ENCODE data around the gene CLEC16A. TPM values are rescaled to one million over a fixed set of nuclear protein-coding genes. Genes with fewer than 3 reads are reported as not detected.
A peak's percentile ranks its signal among the peaks of the same experiment; 100 is the strongest.

CLEC16A gene
- total and polyA plus RNA-seq, 9 of the 15 experiments (the other 6 are each of a cell fraction or from before 2014, with no cell fraction given), result 1.00 to 22.3 (median 10.0) TPM

GRCh38 chr16:11158018-11158417 is 213.7 kb downstream of the CLEC16A start:
- Histone ChIP-seq H3K9me3 (replicated peaks; ENCODE audit: control insufficient read depth, insufficient read depth, low read depth, low read length) (no peaks in the 10 kb centered on the region), H3K79me2 (ENCODE audit: control insufficient read depth, insufficient read depth, low read length) (no peaks in the 10 kb centered on the region), H3K9ac (ENCODE audit: insufficient read depth in 1 of 2, low read depth in 2 of 2, low read length in 2 of 2) (peak overlapping the region in 1 of 2 experiments; percentile 66; a peak in 1 of 4 replicates), H2AFZ (ENCODE audit: low read depth, low read length) (no peak overlapping the region), H3K4me2 (ENCODE audit: insufficient read depth, low read length) (no peak overlapping the region), H4K20me1 (replicated peaks; ENCODE audit: control insufficient read depth, insufficient read depth, low read length) (no peaks in the 10 kb centered on the region), H3K4me3 (no peak overlapping the region), H3K36me3 (ENCODE audit: control insufficient read depth, insufficient read depth, low read length) (no peaks in the 10 kb centered on the region), H3K27ac (ENCODE audit: extremely low read depth, low read depth, low read length) (no peak overlapping the region), H3K9me1 (ENCODE audit: control insufficient read depth, insufficient read depth, low read length) (no peaks in the 10 kb centered on the region), H3K4me1 (replicated peaks in 1 of 2; ENCODE audit: control insufficient read depth in 2 of 2, insufficient read depth in 2 of 2, low read length in 2 of 2) (peaks cover 37 to 51% of the 10 kb centered on the region in 2 experiments), H3K27me3 (ENCODE audit: control insufficient read depth in 2 of 2, insufficient read depth in 2 of 2, low read length in 2 of 2) (no peaks in the 10 kb centered on the region)
- in situ Hi-C loops (cut with MboI), result no loop called here
- DNase-seq (ENCODE audit: extremely low read depth in 1 of 4, low spot score in 3 of 4), result peak in 1 of 4 experiments; percentile 35
- WGBS (ENCODE audit: insufficient coverage, low coverage, missing lambda C conversion rate), result 61% methylated on average over 12 of the region's 12 CpGs
- no peak for FAIRE-seq
- TF ChIP-seq ESRRA (IDR thresholded peaks at IDR 0.05; ENCODE audit: borderline replicate concordance, low read depth) (no peak), MAZ (CRISPR knock-in tag; conservative IDR thresholded peaks at IDR 0.05 in 1 of 2, IDR thresholded peaks at IDR 0.05 in 1 of 2) (no peak), NEUROD1 (IDR thresholded peaks at IDR 0.05; ENCODE audit: borderline replicate concordance, low read depth, low read length, partially characterized antibody) (no peak), POLR2H (tag; IDR thresholded peaks at IDR 0.05; ENCODE audit: low read depth) (no peak)
- TF ChIP-seq, protein P1, sequence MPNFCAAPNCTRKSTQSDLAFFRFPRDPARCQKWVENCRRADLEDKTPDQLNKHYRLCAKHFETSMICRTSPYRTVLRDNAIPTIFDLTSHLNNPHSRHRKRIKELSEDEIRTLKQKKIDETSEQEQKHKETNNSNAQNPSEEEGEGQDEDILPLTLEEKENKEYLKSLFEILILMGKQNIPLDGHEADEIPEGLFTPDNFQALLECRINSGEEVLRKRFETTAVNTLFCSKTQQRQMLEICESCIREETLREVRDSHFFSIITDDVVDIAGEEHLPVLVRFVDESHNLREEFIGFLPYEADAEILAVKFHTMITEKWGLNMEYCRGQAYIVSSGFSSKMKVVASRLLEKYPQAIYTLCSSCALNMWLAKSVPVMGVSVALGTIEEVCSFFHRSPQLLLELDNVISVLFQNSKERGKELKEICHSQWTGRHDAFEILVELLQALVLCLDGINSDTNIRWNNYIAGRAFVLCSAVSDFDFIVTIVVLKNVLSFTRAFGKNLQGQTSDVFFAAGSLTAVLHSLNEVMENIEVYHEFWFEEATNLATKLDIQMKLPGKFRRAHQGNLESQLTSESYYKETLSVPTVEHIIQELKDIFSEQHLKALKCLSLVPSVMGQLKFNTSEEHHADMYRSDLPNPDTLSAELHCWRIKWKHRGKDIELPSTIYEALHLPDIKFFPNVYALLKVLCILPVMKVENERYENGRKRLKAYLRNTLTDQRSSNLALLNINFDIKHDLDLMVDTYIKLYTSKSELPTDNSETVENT (CRISPR knock-in tag; IDR thresholded peaks at IDR 0.05), result no peak
- no peak for ATAC-seq
- intact Hi-C loops (cut with micrococcal nuclease), result no loop called here
- ChIA-PET POLR2A (interaction anchor here (0.6 to 0.7 kb wide), 2 partner anchors 63 to 311 kb away, joined by 3 read pairs; no protein-coding TSS in a partner anchor), CTCF (ENCODE audit: low intra/inter-chr PET ratio) (no interaction called here)
- no TSS peak for BruUV-seq (replicated peaks)

Measured in K562 (cell line).